Body of pancreas (tissue), 4 donors: Measurements from ENCODE around the gene FAM43B. TPM values are rescaled to one million over a fixed set of nuclear protein-coding genes. Genes with fewer than 3 reads are reported as not detected.

Experiments used
- ATAC-seq: fragments of 150-250 bp; one replicate; pipeline ENCODE4 v1.9.1; 2016
- DNase-seq, 4 donors: peaks; one replicate each; pipeline ENCODE4 v3.0.0-alpha.2; 2019
- H3K27ac ChIP-seq, 4 donors: fragments of 200-600 bp; sonication (generic); 1 replicate in 3 of 4; 2 replicates in 1 of 4; pipeline versions ENCODE4 v1.5.1 to v1.6.1; 2016 to 2019; ENCODE audit warnings: mild to moderate bottlenecking in 1 of 4, mixed read lengths in 1 of 4, moderate library complexity in 1 of 4
- H3K27me3 ChIP-seq, 2 donors: fragments of 200-600 bp; sonication (generic); one replicate each; pipeline ENCODE4 v1.6.0; 2016; ENCODE audit warnings: mild to moderate bottlenecking in 1 of 2
- H3K36me3 ChIP-seq, 2 donors: fragments of 200-600 bp; sonication (generic); replicated peaks in 1 of 2; 2 replicates each; pipeline ENCODE4 v1.5.1; 2016; ENCODE audit warnings: low read depth in 2 of 2; ENCODE audit not compliant: insufficient read depth in 1 of 2
- H3K4me1 ChIP-seq: fragments of 200-600 bp; sonication (generic); one replicate; pipeline ENCODE4 v1.6.0; 2016
- H3K4me3 ChIP-seq, 2 donors: fragments of 200-600 bp; sonication (generic); 1 replicate in 1 of 2; 2 replicates in 1 of 2; pipeline ENCODE4 v1.5.1; 2016 to 2019
- H3K9me3 ChIP-seq, 3 donors: fragments of 200-600 bp; sonication (generic); 1 replicate in 2 of 3; 2 replicates in 1 of 3; pipeline ENCODE4 v1.5.1; 2016
- POLR2A ChIP-seq, 3 donors: fragments of 450-650 bp; IDR thresholded peaks; one replicate each; pipeline ENCODE4 v1.6.1; 2016; ENCODE audit warnings: antibody characterized with exemption in 3 of 3, mild to moderate bottlenecking in 2 of 3
- WGBS, 2 donors: methylation state at CpG; one replicate each; pipeline ENCODE4 v1.1.5; 2017; 5-methylcytosine and 5-hydroxymethylcytosine counted together
- intact Hi-C: fragments of 100-400 bp; cut with DNase I; formaldehyde crosslinking; loops from one replicate; pipeline ENCODE4 v1.15.1; 2023
- total RNA-seq, 2 donors: library from RNA; depleted of rRNA; stranded (reverse); fragments of >200 nt; gene quantifications; one replicate each; pipeline ENCODE4 v1.1.0, GENCODE V29; 2016
- TF ChIP-seq, protein P1 (sequence below), 7 experiments: fragments of 450-650 bp in 4 of 7; fragments of 200-600 bp in 3 of 7; sonication (generic) in 3 of 7; IDR thresholded peaks; one replicate each; pipeline ENCODE4 v1.5.1; 2016 to 2019; ENCODE audit warnings: antibody characterized with exemption in 7 of 7

FAM43B gene
- total RNA-seq, 2 donors from 2014 or later = 0.26 to 3.6 TPM

DNA sequence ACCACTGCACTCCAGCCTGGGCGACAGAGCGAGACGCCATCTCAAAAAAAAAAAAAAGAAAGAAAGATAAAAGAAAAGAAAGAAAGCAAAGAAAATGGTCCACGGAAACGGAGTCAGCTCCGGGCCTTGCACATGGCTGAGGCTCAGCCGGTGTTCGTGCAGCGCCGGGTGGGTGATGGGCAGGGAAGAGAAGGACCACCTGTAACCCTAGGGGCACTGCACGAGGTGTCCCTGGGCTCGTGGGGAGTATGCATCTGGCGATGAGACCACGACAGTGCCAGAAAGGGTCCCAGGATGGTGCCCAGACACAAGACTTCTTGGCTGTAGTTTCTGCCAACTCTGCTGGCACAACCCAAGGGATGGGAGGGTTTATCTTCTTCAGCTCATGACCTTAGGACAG lies 42.4 kb downstream of the FAM43B start:
- WGBS, 2 donors = 76 to 81% methylated on average over 12 to 14 of the region's 14 CpGs
- DNase-seq = no peak

DNA sequence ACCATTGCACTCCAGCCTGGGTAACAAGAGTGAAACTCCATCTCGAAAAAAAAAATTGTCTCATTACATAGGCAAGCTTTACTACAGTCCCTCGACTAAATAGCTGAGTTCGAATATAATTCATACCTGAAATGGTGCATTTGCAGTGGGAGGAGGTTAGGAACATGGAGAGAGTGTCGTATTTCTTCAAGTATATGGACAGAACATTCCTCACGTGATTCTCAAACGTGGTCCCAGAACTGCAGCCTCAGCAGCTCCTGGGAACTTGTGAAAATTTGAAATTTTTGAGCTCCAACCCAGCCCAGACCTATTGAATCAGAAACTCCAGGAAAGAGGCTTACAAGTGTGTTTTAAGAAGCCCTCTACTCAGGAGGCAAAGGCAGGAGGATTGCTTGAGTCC lies 43.7 kb downstream of the FAM43B start:
- WGBS, 2 donors = 34 to 47% methylated on average over 6 of the region's 6 CpGs
- no peak for DNase-seq
- H3K27ac ChIP-seq = no peak overlapping the region

More for the DNA sequence above, 42.4 kb downstream of the FAM43B start:
- H3K9me3 ChIP-seq = no peaks in the 10 kb centered on the region
- intact Hi-C loops = no loop called here
- no peak for ATAC-seq
- no peaks in the 10 kb centered on the region for H3K4me1 ChIP-seq
- H3K36me3 ChIP-seq = no peaks in the 10 kb centered on the region
- H3K4me3 ChIP-seq = no peak overlapping the region
- H3K27me3 ChIP-seq = peaks cover 0 to under 1% of the 10 kb centered on the region in 2 donors
- no peak overlapping the region for H3K27ac ChIP-seq
- TF ChIP-seq, protein P1, sequence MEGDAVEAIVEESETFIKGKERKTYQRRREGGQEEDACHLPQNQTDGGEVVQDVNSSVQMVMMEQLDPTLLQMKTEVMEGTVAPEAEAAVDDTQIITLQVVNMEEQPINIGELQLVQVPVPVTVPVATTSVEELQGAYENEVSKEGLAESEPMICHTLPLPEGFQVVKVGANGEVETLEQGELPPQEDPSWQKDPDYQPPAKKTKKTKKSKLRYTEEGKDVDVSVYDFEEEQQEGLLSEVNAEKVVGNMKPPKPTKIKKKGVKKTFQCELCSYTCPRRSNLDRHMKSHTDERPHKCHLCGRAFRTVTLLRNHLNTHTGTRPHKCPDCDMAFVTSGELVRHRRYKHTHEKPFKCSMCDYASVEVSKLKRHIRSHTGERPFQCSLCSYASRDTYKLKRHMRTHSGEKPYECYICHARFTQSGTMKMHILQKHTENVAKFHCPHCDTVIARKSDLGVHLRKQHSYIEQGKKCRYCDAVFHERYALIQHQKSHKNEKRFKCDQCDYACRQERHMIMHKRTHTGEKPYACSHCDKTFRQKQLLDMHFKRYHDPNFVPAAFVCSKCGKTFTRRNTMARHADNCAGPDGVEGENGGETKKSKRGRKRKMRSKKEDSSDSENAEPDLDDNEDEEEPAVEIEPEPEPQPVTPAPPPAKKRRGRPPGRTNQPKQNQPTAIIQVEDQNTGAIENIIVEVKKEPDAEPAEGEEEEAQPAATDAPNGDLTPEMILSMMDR (IDR thresholded peaks at IDR 0.05) = no peak
- no peak for TF ChIP-seq POLR2A (IDR thresholded peaks at IDR 0.05)

DNA sequence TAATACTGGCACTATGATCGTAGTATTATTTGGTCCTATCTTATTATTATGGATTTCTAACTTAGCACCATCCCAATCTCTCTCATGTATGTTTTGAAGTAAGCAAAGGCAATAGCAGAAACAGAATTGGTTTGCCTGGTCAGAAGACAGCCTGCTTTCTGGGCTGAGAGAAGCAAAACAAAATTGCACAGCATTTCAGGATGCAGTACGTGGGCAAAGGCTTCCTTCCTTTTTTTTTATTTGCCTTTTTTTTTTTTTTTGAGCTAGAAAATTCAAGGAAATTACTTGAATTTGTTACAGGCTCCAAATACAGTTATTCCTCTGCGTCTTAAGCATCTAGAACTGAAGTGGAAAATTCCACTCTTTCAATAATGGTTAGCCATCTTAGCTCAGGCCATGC lies 45.3 kb downstream of the FAM43B start:
- 62 to 66% methylated on average over 3 of the region's 3 CpGs for WGBS, 2 donors
- H3K4me1 ChIP-seq = no peaks in the 10 kb centered on the region
- no peaks in the 10 kb centered on the region for H3K9me3 ChIP-seq
- intact Hi-C loops = no loop called here
- no peak for ATAC-seq
- H3K27me3 ChIP-seq = no peaks in the 10 kb centered on the region
- TF ChIP-seq, protein P1 (IDR thresholded peaks at IDR 0.05) = no peak
- no peak for TF ChIP-seq POLR2A (IDR thresholded peaks at IDR 0.05)
- H3K27ac ChIP-seq = peak overlapping the region in 1 of 4 donors; percentile 23
- H3K4me3 ChIP-seq = no peak overlapping the region
- DNase-seq = no peak
- no peaks in the 10 kb centered on the region for H3K36me3 ChIP-seq

More for the DNA sequence above, 43.7 kb downstream of the FAM43B start:
- intact Hi-C loops = no loop called here
- no peak for ATAC-seq
- Histone ChIP-seq H3K27me3 (no peaks in the 10 kb centered on the region), H3K4me1 (no peaks in the 10 kb centered on the region), H3K9me3 (no peaks in the 10 kb centered on the region), H3K4me3 (no peak overlapping the region), H3K36me3 (no peaks in the 10 kb centered on the region)
- TF ChIP-seq, protein P1 (IDR thresholded peaks at IDR 0.05) = no peak
- TF ChIP-seq POLR2A (IDR thresholded peaks at IDR 0.05) = no peak

DNA sequence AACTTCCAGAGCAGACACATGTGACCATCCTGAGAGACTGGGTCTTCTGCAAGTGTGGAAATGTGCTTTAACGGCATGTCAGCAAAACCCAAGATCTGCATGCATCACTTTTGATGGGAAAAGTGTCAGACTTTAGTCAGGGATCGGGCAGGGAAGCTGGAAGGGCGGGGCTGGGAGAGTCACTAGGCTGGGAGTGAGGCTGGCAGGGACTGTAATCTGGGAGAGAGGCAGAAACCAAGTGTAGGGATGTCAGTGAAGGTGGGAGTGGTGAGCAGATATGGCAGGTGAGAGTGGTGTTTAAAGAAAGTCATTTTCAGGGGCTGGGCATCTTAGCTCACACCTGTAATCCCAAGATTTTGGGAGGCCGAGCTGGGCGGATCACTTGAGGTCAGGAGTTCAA lies 47.8 kb downstream of the FAM43B start:
- ATAC-seq = no peak
- no peak for TF ChIP-seq POLR2A (IDR thresholded peaks at IDR 0.05)
- TF ChIP-seq, protein P1 (IDR thresholded peaks at IDR 0.05) = no peak
- DNase-seq = no peak
- no peak overlapping the region for H3K27ac ChIP-seq
- H3K27me3 ChIP-seq = no peaks in the 10 kb centered on the region
- H3K4me1 ChIP-seq = no peaks in the 10 kb centered on the region
- no peaks in the 10 kb centered on the region for H3K9me3 ChIP-seq
- no peaks in the 10 kb centered on the region for H3K36me3 ChIP-seq
- WGBS, 2 donors = 81% methylated on average over 5 of the region's 5 CpGs
- intact Hi-C loops = no loop called here
- no peak overlapping the region for H3K4me3 ChIP-seq

DNA sequence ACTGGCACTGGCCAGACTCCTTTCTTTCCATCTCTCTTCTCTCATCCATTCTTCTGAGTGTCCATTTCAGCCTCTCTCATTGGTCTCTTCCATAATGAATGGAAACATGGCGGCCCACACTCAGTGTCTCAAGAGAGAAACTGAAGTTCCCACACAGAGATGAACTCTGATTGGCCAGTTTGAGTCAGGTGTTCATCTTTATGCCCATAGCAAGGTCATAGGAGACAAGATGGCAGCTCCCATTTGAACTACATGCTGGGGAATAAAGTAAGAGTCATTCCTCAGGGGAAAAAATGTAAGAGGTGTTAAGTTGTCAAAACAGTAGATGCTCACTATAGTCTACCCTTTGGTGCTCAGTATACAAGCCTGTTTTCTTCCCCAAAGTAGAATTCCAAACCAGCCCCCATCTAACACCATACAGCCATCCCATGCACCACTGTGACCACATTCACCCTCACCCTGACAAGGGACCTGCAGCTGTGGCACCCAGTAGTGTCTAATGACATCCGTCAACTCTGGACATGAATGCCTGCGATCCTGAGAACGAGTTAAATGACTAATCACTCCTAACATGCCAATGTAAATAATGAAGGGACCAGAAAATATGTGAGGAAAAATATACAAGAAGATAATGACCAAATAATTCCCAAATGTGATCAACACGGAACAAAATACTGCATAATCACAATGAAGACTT lies 48.9 kb downstream of the FAM43B start:
- 40 to 41% methylated on average over 5 of the region's 5 CpGs for WGBS, 2 donors

More for the DNA sequence above, 48.9 kb downstream of the FAM43B start:
- intact Hi-C loops = no loop called here
- ATAC-seq (no peak), DNase-seq (no peak)
- Histone ChIP-seq H3K4me1 (no peaks in the 10 kb centered on the region), H3K36me3 (no peaks in the 10 kb centered on the region), H3K4me3 (no peak overlapping the region), H3K27ac (no peak overlapping the region), H3K9me3 (no peaks in the 10 kb centered on the region), H3K27me3 (no peaks in the 10 kb centered on the region)
- no peak for TF ChIP-seq POLR2A (IDR thresholded peaks at IDR 0.05)
- TF ChIP-seq, protein P1 (IDR thresholded peaks at IDR 0.05) = no peak
